HepG2 (cell line): ENCODE data around the gene JMJD6. TPM values are rescaled to one million over a fixed set of nuclear protein-coding genes. Genes with fewer than 3 reads are reported as not detected.
A peak's percentile ranks its signal among the peaks of the same experiment; 100 is the strongest.

Source experiments
- FLYWCH1 ChIP-seq: sonication (generic); formaldehyde crosslinking; IDR thresholded peaks from 2 replicates; pipeline ENCODE4 v1.8.1; 2023; ENCODE audit warnings: mild to moderate bottlenecking, missing genetic modification reagents
- IRF2 ChIP-seq: IDR thresholded peaks from 2 replicates; pipeline ENCODE4 v1.6.1; 2018; ENCODE audit warnings: missing genetic modification reagents, missing compliant biosample characterization
- KLF12 ChIP-seq: sonication (generic); formaldehyde crosslinking; IDR thresholded peaks from 2 replicates; pipeline ENCODE4 v1.4.0; 2020; ENCODE audit warnings: missing genetic modification reagents, borderline replicate concordance
- MATR3 ChIP-seq: sonication (generic); formaldehyde crosslinking; IDR thresholded peaks from 2 replicates; pipeline ENCODE4 v1.4.0; 2020; ENCODE audit warnings: missing genetic modification reagents
- SOX13 ChIP-seq, 3 experiments: fragments of 450-650 bp in 1 of 3; sonication (generic) in 1 of 3; formaldehyde crosslinking in 1 of 3; IDR thresholded peaks in 2 of 3; conservative IDR thresholded peaks in 1 of 3; 2 replicates each; pipeline versions ENCODE4 v1.5.0 to v1.6.1; 2016 to 2020; ENCODE audit warnings: antibody characterized with exemption in 1 of 3, mild to moderate bottlenecking in 1 of 3, missing compliant biosample characterization in 1 of 3, missing genetic modification reagents in 1 of 3, moderate library complexity in 1 of 3
- SOX6 ChIP-seq, 2 experiments: fragments of 450-650 bp in 1 of 2; sonication (generic) in 1 of 2; formaldehyde crosslinking in 1 of 2; IDR thresholded peaks; 2 replicates each; pipeline versions ENCODE4 v1.4.0 to v1.6.1; 2017 to 2020; ENCODE audit warnings: antibody characterized with exemption in 1 of 2, mild to moderate bottlenecking in 1 of 2, missing genetic modification reagents in 1 of 2
- ZNF251 ChIP-seq: sonication (generic); formaldehyde crosslinking; IDR thresholded peaks from 2 replicates; pipeline ENCODE4 v1.9.0; 2021; ENCODE audit warnings: mild to moderate bottlenecking, missing genetic modification reagents
- ZNF572 ChIP-seq: sonication (generic); formaldehyde crosslinking; IDR thresholded peaks from 2 replicates; pipeline ENCODE4 v1.5.1; 2020; ENCODE audit warnings: mild to moderate bottlenecking, missing genetic modification reagents
- polyA plus RNA-seq, 8 experiments: library from polyadenylated mRNA; depleted of rRNA in 3 of 8; stranded (reverse) in 7 of 8; unstranded in 1 of 8; fragments of >200 nt; fragmentation: Illumina TruSeq in 4 of 8; extraction: Trizol in 4 of 8; gene quantifications; 2 replicates each; pipeline versions ENCODE4 v1.2.1 to v1.2.3, GENCODE V29; 2011 to 2016; ENCODE audit warnings: low read depth in 4 of 8, missing spikeins in 1 of 8, mixed read lengths in 1 of 8; ENCODE audit not compliant: insufficient read depth in 1 of 8
- total RNA-seq, 5 experiments: library from RNA; depleted of rRNA; stranded (reverse); fragments of >200 nt; fragmentation: Illumina TruSeq; extraction: Trizol; gene quantifications; 2 replicates each; pipeline ENCODE4 v1.2.3, GENCODE V29; 2016; ENCODE audit warnings: low read depth in 1 of 5
- TF ChIP-seq, protein P1 (sequence below): sonication (generic); formaldehyde crosslinking; IDR thresholded peaks from 2 replicates; pipeline ENCODE4 v1.8.1; 2023; ENCODE audit warnings: mild to moderate bottlenecking, missing genetic modification reagents, borderline replicate concordance
- TF ChIP-seq, protein P2 (sequence below): sonication (generic); formaldehyde crosslinking; IDR thresholded peaks from 2 replicates; pipeline ENCODE4 v1.4.0; 2020; ENCODE audit warnings: missing genetic modification reagents, borderline replicate concordance
- TF ChIP-seq, protein P3 (sequence below): sonication (generic); formaldehyde crosslinking; IDR thresholded peaks from 2 replicates; pipeline ENCODE4 v1.8.0; 2022; ENCODE audit warnings: mild to moderate bottlenecking, missing genetic modification reagents, moderate library complexity
- TF ChIP-seq, protein P4 (sequence below): conservative IDR thresholded peaks from 2 replicates; pipeline ENCODE4 v1.6.1; 2018; ENCODE audit warnings: missing genetic modification reagents
- TF ChIP-seq, protein P5 (sequence below): sonication (generic); formaldehyde crosslinking; IDR thresholded peaks from 2 replicates; pipeline ENCODE4 v1.4.0; 2020; ENCODE audit warnings: missing genetic modification reagents
- TF ChIP-seq, protein P6 (sequence below), 2 experiments: sonication (generic) in 1 of 2; formaldehyde crosslinking in 1 of 2; IDR thresholded peaks; 2 replicates each; pipeline versions ENCODE4 v1.6.1 to v1.9.0; 2014 to 2022; ENCODE audit warnings: antibody characterized with exemption in 1 of 2, borderline replicate concordance in 1 of 2, inconsistent platforms in 1 of 2, low read depth in 1 of 2, missing genetic modification reagents in 1 of 2

The JMJD6 gene
- total and polyA plus RNA-seq, 2 of the 13 experiments (the other 11 are each of a cell fraction or from before 2014, with no cell fraction given), result 33.6 to 41.0 TPM

DNA sequence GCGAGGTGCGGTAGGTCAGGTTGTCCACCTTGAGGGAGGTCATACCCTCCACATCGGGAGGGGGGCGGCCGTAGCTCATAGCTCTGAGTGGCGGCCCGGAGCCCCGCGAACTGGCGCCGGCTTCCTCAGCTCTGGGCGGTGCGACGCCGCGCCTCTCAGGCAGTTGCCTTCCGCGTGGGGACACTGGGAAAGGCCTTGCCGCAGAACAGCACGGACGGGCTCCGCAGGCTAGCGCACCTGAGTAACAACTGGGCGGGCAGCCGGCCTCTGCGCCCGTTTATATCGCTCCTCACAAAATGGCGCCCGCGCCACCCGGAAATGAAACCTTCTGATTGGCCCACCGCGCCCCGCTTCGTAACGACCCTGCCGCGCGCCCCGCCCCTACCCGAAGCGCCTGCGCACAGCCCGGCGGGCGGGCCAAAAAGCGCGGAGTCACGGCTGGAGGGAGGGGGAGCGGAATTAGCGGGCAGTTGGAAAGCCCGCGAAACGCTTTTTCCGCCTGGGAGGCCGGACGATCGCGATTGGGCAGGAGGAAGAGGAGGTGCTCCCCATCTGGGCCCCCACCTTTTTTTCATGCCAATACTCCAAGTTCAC, 10.8 kb upstream of the JMJD6 start, which contains the start of gene SRSF2 (continued):
- TF ChIP-seq IRF2 (CRISPR knock-in tag) (peak; percentile 93), ZNF251 (CRISPR knock-in tag) (no peak), KLF12 (CRISPR knock-in tag) (peak; percentile 84), MATR3 (no peak), SOX6 (IDR thresholded peaks at IDR 0.05) (no peak), SOX6 (CRISPR knock-in tag; IDR thresholded peaks at IDR 0.05) (peak; percentile 75), SOX13 (IDR thresholded peaks at IDR 0.05) (peak; percentile 16; the same call in 1 of the 2 replicates), SOX13 (CRISPR knock-in tag; conservative IDR thresholded peaks at IDR 0.05 in 1 of 2, IDR thresholded peaks at IDR 0.05 in 1 of 2) (peak in 1 of 2 experiments; percentile 40; a peak in 1 of 4 replicates), ZNF572 (CRISPR knock-in tag) (no peak; the same call in 1 of the 2 replicates), FLYWCH1 (0 out of 2 replicates have a peak, but pooled peaks have one; percentile 76)
- TF ChIP-seq, protein P1, sequence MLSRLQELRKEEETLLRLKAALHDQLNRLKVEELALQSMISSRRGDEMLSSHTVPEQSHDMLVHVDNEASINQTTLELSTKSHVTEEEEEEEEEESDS (CRISPR knock-in tag), result no peak
- TF ChIP-seq, protein P2, sequence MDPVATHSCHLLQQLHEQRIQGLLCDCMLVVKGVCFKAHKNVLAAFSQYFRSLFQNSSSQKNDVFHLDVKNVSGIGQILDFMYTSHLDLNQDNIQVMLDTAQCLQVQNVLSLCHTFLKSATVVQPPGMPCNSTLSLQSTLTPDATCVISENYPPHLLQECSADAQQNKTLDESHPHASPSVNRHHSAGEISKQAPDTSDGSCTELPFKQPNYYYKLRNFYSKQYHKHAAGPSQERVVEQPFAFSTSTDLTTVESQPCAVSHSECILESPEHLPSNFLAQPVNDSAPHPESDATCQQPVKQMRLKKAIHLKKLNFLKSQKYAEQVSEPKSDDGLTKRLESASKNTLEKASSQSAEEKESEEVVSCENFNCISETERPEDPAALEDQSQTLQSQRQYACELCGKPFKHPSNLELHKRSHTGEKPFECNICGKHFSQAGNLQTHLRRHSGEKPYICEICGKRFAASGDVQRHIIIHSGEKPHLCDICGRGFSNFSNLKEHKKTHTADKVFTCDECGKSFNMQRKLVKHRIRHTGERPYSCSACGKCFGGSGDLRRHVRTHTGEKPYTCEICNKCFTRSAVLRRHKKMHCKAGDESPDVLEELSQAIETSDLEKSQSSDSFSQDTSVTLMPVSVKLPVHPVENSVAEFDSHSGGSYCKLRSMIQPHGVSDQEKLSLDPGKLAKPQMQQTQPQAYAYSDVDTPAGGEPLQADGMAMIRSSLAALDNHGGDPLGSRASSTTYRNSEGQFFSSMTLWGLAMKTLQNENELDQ (CRISPR knock-in tag), result no peak
- TF ChIP-seq, protein P3, sequence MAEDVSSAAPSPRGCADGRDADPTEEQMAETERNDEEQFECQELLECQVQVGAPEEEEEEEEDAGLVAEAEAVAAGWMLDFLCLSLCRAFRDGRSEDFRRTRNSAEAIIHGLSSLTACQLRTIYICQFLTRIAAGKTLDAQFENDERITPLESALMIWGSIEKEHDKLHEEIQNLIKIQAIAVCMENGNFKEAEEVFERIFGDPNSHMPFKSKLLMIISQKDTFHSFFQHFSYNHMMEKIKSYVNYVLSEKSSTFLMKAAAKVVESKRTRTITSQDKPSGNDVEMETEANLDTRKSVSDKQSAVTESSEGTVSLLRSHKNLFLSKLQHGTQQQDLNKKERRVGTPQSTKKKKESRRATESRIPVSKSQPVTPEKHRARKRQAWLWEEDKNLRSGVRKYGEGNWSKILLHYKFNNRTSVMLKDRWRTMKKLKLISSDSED (CRISPR knock-in tag), result no peak; the same call in 1 of the 2 replicates
- TF ChIP-seq, protein P4, sequence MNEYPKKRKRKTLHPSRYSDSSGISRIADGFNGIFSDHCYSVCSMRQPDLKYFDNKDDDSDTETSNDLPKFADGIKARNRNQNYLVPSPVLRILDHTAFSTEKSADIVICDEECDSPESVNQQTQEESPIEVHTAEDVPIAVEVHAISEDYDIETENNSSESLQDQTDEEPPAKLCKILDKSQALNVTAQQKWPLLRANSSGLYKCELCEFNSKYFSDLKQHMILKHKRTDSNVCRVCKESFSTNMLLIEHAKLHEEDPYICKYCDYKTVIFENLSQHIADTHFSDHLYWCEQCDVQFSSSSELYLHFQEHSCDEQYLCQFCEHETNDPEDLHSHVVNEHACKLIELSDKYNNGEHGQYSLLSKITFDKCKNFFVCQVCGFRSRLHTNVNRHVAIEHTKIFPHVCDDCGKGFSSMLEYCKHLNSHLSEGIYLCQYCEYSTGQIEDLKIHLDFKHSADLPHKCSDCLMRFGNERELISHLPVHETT (CRISPR knock-in tag), result peak; percentile 71
- TF ChIP-seq, protein P5, sequence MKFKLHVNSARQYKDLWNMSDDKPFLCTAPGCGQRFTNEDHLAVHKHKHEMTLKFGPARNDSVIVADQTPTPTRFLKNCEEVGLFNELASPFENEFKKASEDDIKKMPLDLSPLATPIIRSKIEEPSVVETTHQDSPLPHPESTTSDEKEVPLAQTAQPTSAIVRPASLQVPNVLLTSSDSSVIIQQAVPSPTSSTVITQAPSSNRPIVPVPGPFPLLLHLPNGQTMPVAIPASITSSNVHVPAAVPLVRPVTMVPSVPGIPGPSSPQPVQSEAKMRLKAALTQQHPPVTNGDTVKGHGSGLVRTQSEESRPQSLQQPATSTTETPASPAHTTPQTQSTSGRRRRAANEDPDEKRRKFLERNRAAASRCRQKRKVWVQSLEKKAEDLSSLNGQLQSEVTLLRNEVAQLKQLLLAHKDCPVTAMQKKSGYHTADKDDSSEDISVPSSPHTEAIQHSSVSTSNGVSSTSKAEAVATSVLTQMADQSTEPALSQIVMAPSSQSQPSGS, result peak; percentile 91
- TF ChIP-seq, protein P6, sequence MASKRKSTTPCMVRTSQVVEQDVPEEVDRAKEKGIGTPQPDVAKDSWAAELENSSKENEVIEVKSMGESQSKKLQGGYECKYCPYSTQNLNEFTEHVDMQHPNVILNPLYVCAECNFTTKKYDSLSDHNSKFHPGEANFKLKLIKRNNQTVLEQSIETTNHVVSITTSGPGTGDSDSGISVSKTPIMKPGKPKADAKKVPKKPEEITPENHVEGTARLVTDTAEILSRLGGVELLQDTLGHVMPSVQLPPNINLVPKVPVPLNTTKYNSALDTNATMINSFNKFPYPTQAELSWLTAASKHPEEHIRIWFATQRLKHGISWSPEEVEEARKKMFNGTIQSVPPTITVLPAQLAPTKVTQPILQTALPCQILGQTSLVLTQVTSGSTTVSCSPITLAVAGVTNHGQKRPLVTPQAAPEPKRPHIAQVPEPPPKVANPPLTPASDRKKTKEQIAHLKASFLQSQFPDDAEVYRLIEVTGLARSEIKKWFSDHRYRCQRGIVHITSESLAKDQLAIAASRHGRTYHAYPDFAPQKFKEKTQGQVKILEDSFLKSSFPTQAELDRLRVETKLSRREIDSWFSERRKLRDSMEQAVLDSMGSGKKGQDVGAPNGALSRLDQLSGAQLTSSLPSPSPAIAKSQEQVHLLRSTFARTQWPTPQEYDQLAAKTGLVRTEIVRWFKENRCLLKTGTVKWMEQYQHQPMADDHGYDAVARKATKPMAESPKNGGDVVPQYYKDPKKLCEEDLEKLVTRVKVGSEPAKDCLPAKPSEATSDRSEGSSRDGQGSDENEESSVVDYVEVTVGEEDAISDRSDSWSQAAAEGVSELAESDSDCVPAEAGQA (IDR thresholded peaks at IDR 0.05; ENCODE audit: low read depth), result peak; percentile 84
- TF ChIP-seq, protein P6 (CRISPR knock-in tag; IDR thresholded peaks at IDR 0.05; ENCODE audit: borderline replicate concordance), result peak; percentile 87; the same call in 1 of the 2 replicates
